ENCODE results near the gene CDKN1C.

- TF ChIP-seq, protein P1, sequence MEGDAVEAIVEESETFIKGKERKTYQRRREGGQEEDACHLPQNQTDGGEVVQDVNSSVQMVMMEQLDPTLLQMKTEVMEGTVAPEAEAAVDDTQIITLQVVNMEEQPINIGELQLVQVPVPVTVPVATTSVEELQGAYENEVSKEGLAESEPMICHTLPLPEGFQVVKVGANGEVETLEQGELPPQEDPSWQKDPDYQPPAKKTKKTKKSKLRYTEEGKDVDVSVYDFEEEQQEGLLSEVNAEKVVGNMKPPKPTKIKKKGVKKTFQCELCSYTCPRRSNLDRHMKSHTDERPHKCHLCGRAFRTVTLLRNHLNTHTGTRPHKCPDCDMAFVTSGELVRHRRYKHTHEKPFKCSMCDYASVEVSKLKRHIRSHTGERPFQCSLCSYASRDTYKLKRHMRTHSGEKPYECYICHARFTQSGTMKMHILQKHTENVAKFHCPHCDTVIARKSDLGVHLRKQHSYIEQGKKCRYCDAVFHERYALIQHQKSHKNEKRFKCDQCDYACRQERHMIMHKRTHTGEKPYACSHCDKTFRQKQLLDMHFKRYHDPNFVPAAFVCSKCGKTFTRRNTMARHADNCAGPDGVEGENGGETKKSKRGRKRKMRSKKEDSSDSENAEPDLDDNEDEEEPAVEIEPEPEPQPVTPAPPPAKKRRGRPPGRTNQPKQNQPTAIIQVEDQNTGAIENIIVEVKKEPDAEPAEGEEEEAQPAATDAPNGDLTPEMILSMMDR (IDR thresholded peaks at IDR 0.05; ENCODE audit: low read depth, low read length, missing input control), result no peak
- TF ChIP-seq GABPA (IDR thresholded peaks at IDR 0.05 in 1 of 2, conservative IDR thresholded peaks at IDR 0.05 in 1 of 2), result no peak
- TF ChIP-seq TAF1 (conservative IDR thresholded peaks at IDR 0.05), result no peak
- TF ChIP-seq SP1 (IDR thresholded peaks at IDR 0.05), result no peak
- no peak for TF ChIP-seq FOXA1 (IDR thresholded peaks at IDR 0.05)
Observed at GRCh38 chr11:2898366-2899079, 12.9 kb upstream of the CDKN1C start.

All from liver (tissue), 3 donors.